IPS-18a (cell line): ENCODE data around the gene LYRM7.

Experiments used
- H3K27ac ChIP-seq: one replicate; pipeline ENCODE4 v1.5.1; 2013; ENCODE audit warnings: low read length
- H3K27me3 ChIP-seq: one replicate; pipeline ENCODE4 v1.6.1; 2013; ENCODE audit warnings: mild to moderate bottlenecking, low read length; ENCODE audit not compliant: control insufficient read depth, insufficient read depth
- H3K36me3 ChIP-seq: one replicate; pipeline ENCODE4 v1.6.1; 2013; ENCODE audit warnings: low read depth, low read length; ENCODE audit not compliant: control insufficient read depth
- H3K4me1 ChIP-seq: one replicate; pipeline ENCODE4 v1.6.1; 2013; ENCODE audit warnings: low read depth, low read length; ENCODE audit not compliant: control insufficient read depth
- H3K4me3 ChIP-seq: one replicate; pipeline ENCODE4 v1.5.1; 2013; ENCODE audit warnings: low read length
- H3K9ac ChIP-seq: one replicate; pipeline ENCODE4 v1.6.1; 2013; ENCODE audit warnings: mild to moderate bottlenecking, low read length, moderate library complexity
- H3K9me3 ChIP-seq: one replicate; pipeline ENCODE4 v1.6.1; 2013; ENCODE audit warnings: low read depth, low read length; ENCODE audit not compliant: control insufficient read depth

LYRM7 gene

DNA sequence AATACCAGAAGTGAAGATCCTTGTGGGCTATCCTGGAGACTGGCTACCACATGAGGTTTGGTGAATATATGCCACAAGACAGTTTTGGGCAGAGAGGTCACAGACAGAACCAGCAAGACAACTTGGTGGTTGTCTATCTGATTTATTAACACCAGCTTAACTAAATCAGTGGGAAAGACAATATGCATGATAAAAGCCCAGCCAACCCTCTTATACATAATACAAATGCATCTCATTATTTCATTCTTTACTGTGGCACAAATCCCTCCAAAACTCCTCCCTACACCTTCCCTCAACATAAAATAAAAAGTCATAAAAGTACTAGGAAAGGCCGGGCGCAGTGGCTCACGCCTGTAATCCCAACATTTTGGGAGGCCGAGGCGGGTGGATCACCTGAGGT lies 13.8 kb upstream of the LYRM7 start:
- Histone ChIP-seq H3K27ac (no peak overlapping the region), H3K27me3 (no peaks in the 10 kb centered on the region), H3K36me3 (peaks cover 30% of the 10 kb centered on the region), H3K9me3 (no peaks in the 10 kb centered on the region), H3K4me1 (no peaks in the 10 kb centered on the region), H3K4me3 (no peak overlapping the region), H3K9ac (no peak overlapping the region)

DNA sequence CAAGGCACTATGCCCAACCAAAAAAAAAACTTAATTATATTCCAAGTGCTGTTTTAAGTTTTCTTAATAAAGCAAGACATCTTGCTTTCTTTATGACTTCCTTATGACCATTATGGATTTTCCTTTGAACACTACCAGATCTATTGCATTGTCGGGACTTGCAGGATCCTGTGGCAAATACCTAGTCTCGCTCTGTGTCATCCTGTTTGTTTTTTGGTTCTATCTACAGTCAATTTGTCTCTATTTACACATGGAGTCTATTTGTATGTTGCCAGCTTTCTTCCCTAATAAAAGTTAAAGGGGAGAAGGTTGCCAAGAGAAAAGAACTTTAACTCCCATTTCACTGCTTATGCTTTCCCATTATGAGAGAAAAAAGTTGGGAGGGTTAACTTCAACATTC lies 10.6 kb upstream of the LYRM7 start:
- Histone ChIP-seq H3K36me3 (peaks cover 38% of the 10 kb centered on the region), H3K4me3 (no peak overlapping the region), H3K9me3 (no peaks in the 10 kb centered on the region)

DNA sequence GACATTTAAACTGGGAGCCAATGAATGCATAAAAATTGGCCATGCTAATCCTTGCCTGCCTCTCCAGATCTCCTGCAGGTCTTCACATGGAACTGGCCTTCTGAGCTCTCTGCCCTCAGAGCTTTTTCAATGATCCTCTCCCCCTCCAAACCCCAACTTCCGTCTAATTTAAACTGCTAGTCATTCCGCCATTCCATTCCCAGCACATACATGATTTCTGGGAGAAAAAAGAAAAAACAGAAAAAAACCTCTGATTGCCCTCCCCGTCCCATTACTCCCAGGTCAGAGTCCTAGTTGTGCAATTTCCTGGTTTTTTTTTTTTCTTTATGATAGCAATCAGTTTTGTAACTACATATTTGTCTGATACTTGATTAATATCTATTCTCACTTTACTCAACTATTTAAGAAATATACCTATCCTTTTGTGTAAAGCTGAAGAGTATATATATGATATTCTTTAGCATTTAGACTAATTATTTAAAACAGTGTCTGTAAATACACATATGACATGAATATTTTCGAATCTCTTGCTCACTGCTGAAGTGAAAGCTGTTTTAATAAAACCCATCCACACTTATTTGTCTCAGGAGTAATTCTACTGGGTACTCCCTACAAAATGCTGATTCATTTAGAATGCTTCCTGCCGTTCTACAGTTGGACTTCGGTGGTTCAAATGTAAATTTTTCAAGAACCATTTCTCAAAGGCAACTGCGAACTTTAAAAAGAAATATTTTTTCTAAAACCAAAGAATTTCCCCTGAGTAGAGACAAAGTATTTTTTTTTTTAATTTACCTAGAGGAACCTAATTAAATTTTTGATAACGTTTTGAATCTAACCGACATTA lies 7.2 kb upstream of the LYRM7 start:
- Histone ChIP-seq H3K9me3 (no peaks in the 10 kb centered on the region), H3K4me1 (peaks cover 13% of the 10 kb centered on the region), H3K9ac (peak overlapping the region; percentile 88), H3K27ac (peak overlapping the region; percentile 84), H3K4me3 (peak overlapping the region; percentile 86), H3K36me3 (peaks cover 38% of the 10 kb centered on the region), H3K27me3 (no peaks in the 10 kb centered on the region)

More for the DNA sequence above, 10.6 kb upstream of the LYRM7 start:
- Histone ChIP-seq H3K27ac (no peak overlapping the region), H3K27me3 (no peaks in the 10 kb centered on the region), H3K4me1 (peaks cover 6% of the 10 kb centered on the region), H3K9ac (no peak overlapping the region)

DNA sequence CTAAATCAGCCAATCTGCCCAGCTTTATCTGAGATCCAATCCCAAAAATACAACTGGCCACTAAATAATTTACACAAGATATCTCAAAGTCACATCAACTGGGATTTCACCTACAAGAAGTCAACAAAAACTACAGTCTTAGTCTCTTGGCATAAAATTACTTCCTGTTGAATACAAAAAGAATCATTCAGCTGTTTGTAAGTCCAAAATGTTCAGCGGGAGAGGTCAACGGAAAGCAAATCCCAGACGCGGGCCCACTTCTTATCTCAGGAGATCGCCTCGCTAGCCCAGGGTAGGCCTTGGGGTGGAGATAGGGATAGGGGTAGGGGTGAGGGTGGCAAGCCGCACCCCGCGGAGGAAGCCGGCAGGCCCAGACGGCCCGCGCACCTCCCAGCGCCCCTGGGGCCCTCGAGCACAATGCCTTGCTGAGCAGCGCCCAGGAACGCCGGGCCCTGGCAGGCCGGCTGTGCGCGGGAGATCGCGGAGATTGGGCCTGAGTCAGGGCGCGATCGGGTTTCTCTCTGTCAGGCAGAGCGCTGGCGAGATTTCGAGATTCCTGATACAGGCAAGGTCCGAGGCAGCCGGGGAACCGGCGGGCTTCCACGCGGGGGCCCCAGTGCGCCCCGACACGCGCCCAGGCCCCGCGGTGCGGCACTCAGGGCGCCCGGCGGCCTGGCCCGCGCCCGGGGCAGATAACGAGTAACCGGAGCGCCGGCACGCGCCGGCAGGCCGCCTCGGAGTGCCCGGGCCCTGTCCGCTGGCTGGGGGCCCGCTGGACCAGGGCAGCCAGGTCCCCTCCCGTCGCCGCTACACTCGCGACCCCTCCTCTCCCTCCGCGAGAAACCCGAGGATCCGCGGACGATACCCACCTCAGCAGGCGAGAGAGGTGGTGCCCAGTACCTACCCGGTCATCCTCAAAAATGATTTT lies 6.3 kb upstream of the LYRM7 start:
- Histone ChIP-seq H3K9me3 (no peaks in the 10 kb centered on the region), H3K27me3 (no peaks in the 10 kb centered on the region), H3K27ac (peak overlapping the region; percentile 84), H3K4me1 (peaks cover 13% of the 10 kb centered on the region), H3K4me3 (peak overlapping the region; percentile 86), H3K9ac (peak overlapping the region; percentile 88), H3K36me3 (peaks cover 32% of the 10 kb centered on the region)

DNA sequence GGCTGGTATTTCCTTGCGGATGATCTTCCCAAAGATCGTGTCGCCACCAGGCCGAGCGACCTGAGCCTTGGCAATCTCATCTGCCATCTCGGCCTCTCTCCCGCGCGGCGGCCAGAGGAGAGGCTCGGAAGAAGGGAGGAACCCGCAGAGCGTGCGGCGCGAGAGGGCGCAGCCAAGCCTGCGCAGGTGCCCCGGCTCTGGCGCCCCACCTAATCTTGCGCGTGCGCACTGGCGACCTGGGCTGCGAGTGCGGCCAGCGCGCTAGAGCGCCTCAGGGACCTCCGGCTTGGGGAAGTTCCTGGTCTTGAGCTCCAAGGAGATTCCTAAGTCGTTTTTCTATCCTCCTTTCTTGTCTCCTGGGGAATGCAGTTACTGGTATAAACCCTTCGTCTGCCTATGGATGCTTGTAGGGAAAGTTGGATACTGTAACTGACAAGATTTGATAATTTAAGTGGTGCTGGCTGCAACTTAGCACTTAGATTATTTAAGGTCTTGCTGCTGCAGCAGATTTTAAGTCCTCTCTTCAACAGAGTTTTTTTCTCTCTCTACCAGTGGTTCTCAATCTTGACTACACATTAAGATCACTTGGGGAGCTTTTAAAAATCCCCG lies 5.5 kb upstream of the LYRM7 start, which contains the start of gene HINT1:
Gene HINT1 (minus strand): TSS at position 138 of the 609 bp plus-strand sequence. CDS start 51 bp downstream, at position 87.
- Histone ChIP-seq H3K36me3 (peaks cover 25% of the 10 kb centered on the region), H3K4me1 (peaks cover 13% of the 10 kb centered on the region), H3K4me3 (peak within 1 kb of the TSS; percentile 86), H3K27ac (peak within 1 kb of the TSS; percentile 84), H3K9me3 (no peaks in the 10 kb centered on the region), H3K9ac (peak within 1 kb of the TSS; percentile 88), H3K27me3 (no peaks in the 10 kb centered on the region)

DNA sequence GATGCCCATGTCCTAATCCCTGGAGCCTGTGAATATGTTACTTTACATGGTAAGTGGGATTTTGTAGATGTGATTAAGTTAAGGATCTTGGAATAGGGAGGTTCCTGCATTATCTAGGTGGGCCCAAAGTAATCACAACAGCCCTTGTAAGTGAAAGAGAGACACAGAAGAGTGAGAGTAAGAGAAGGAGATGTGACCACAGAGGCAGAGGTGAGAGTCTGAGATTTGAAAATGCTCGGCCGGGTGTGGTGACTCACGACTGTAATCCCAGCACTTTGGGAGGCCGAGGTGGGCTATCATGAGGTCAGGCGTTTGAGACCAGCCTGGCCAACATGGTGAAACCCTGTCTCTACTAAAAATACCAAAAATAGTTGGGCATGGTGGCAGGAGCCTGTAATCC lies 3.1 kb upstream of the LYRM7 start:
- peaks cover under 1% of the 10 kb centered on the region for H3K36me3 ChIP-seq
- no peaks in the 10 kb centered on the region for H3K27me3 ChIP-seq
- H3K9ac ChIP-seq, result no peak overlapping the region
- no peak overlapping the region for H3K27ac ChIP-seq
- H3K4me3 ChIP-seq, result no peak overlapping the region
- no peaks in the 10 kb centered on the region for H3K9me3 ChIP-seq
- peaks cover 19% of the 10 kb centered on the region for H3K4me1 ChIP-seq

DNA sequence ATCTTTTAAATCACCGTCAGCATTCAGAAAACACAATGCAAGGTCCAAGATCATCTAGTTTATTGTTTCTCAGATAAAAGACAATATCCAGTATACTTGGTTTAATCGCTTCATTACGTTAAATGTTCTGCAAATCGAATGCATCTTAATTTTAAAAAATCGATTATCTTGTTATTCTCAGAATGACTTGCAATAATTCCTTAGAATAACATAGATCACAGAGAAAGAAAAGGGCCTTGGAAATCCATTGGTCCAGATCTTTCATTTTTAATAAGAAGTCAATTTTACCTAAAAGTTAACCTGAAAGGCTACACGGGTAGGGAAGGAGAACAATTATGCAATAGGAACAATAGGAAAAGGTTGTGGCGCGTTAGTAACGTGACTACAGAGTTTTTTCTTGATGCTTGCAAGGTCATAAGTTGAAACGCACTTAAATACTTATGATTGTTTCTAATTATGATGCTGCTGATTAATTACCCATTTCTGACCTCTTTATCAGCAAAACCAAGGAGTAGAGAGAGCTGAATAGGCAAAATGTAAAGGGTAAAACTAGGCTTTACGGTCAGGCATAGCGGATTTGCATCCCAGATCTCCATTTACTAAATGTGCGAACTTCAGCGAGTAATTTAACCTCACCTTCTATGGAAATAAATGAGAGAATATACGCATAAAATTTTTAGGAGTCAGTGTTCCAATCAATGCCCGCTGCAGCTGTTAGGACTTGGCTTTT lies 769 bp upstream of the LYRM7 start:
- H3K27me3 ChIP-seq, result no peaks in the 10 kb centered on the region
- no peaks in the 10 kb centered on the region for H3K36me3 ChIP-seq
- peaks cover 12% of the 10 kb centered on the region for H3K4me1 ChIP-seq
- peak overlapping the region; percentile 91 for H3K27ac ChIP-seq
- no peaks in the 10 kb centered on the region for H3K9me3 ChIP-seq
- H3K4me3 ChIP-seq, result peak overlapping the region; percentile 90
- peak overlapping the region; percentile 93 for H3K9ac ChIP-seq

DNA sequence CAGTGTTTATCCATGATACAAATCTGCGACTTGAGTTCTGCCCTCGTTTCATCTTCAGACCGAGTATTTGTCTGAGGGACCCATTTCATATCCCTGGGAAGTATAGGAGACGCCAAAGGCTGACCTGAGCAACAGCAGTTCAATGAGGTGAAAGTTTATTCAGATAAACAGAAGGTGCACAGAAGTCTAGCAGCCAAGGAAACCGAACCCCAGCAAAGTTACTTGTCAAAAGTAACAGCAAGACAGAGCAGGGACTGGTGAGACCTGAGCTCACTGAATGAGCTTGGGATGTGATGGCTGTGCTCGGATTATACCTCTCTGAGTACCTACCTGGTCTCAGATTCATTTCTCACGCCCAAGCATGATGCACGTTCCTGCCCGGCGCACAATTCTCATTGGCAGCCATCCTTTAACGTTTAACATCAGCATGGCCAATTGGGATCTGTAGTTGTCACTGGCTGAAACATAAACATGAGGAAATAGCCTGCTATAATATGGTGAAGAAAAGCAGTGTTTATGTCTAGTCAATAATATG lies 599 bp downstream of the LYRM7 start:
- H3K27ac ChIP-seq, result peak overlapping the region; percentile 15
- no peaks in the 10 kb centered on the region for H3K27me3 ChIP-seq
- no peaks in the 10 kb centered on the region for H3K36me3 ChIP-seq
- H3K4me3 ChIP-seq, result peak overlapping the region; percentile 90
- no peaks in the 10 kb centered on the region for H3K9me3 ChIP-seq
- peaks cover 6% of the 10 kb centered on the region for H3K4me1 ChIP-seq
- H3K9ac ChIP-seq, result peak overlapping the region; percentile 72

DNA sequence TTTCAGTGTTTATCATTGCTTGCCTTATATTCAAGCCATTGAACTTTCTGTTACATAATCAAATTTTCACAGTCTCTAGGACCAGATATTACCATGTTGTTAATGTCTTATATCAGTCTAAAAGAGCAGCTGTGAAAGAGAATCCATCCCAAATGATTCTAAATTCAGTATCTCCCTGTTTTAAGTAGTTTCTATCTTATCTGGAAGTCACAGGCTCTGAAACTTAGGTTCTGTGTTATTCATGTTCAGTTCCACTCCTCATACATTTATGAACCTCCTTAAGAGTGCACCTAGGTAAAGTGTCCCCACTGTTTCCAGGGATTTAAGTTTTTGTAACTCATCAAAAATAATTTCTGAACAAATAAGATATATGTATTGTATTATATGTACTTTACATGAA lies 9.7 kb downstream of the LYRM7 start:
- no peak overlapping the region for H3K27ac ChIP-seq
- H3K9ac ChIP-seq, result no peak overlapping the region
- H3K4me3 ChIP-seq, result no peak overlapping the region
- no peaks in the 10 kb centered on the region for H3K9me3 ChIP-seq
- H3K27me3 ChIP-seq, result no peaks in the 10 kb centered on the region
- no peaks in the 10 kb centered on the region for H3K4me1 ChIP-seq
- H3K36me3 ChIP-seq, result no peaks in the 10 kb centered on the region

DNA sequence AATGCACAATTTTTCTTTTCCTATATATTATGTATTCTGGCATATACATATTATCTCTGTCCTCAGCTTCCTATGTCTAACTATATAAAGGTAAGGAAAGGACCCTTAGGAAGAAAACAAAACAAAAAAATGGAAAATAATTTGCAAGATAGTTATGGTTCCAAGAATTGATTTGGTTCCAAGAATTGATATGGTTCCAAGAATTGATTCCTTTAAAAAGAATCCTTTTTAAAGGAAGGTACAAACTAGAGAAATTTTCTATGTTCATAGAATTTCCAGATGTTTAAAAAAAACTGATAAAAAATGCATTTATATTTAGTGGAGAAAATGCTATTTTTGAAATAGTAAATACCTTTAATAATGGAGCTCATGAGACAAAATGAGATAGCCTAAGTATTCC lies 12.1 kb downstream of the LYRM7 start:
- Histone ChIP-seq H3K9ac (no peak overlapping the region), H3K4me3 (no peak overlapping the region), H3K36me3 (no peaks in the 10 kb centered on the region), H3K9me3 (no peaks in the 10 kb centered on the region), H3K4me1 (no peaks in the 10 kb centered on the region), H3K27ac (no peak overlapping the region), H3K27me3 (no peaks in the 10 kb centered on the region)
